ENCODE results near the gene SLC4A2. TPM values are rescaled to one million over a fixed set of nuclear protein-coding genes. Genes with fewer than 3 reads are reported as not detected.

The SLC4A2 gene
- total and polyA plus RNA-seq, 2 experiments from 2014 or later: 167 to 188 TPM

DNA sequence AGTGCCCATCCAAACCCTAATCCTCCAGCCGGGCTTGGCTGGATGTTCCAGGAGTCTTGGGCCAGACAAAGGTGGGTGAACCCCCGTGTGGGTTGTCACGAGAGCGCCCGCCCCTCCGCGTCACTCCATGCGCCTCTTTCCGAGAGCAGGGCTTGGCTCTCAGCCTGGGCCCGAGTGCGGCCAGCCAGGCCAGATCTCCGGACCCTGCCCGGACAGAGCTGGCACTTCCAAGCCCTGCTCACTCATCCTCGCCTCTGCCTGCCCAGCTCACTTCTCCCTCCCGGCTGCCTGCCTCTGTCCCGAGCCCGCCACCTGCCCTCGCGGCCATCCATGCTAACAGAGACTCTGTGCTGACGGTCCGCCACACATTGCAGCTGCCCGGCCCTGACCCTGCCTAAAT lies 61.5 kb downstream of the SLC4A2 start:
- DNase-seq (ENCODE audit: low spot score): no peak
- Histone ChIP-seq H3K9me3 (ENCODE audit: low read depth) (no peaks in the 10 kb centered on the region), H3K27me3 (no peaks in the 10 kb centered on the region), H3K79me2 (peaks cover 16% of the 10 kb centered on the region), H3K27ac (no peak overlapping the region), H3K4me2 (no peak overlapping the region), H3K4me3 (no peak overlapping the region), H3K4me1 (ENCODE audit: insufficient read depth) (peaks cover 6% of the 10 kb centered on the region), H3K9me2 (replicated peaks; ENCODE audit: insufficient read depth) (no peaks in the 10 kb centered on the region), H3K36me3 (replicated peaks; ENCODE audit: insufficient read depth, low read depth) (no peaks in the 10 kb centered on the region), H2AFZ (no peak overlapping the region), H4K20me1 (ENCODE audit: insufficient read depth, poor library complexity, severe bottlenecking) (peaks cover 44% of the 10 kb centered on the region)
- TF ChIP-seq EZH2phosphoT487 (IDR thresholded peaks at IDR 0.05; ENCODE audit: low read depth, severe bottlenecking, unreplicated experiment): no peak
- TF ChIP-seq EZH2 (IDR thresholded peaks at IDR 0.05; ENCODE audit: borderline replicate concordance): no peak
- 96% methylated on average over 21 of the region's 22 CpGs for WGBS (ENCODE audit: low lambda C conversion rate, missing lambda C conversion rate)

- peaks cover 44% of the 10 kb centered on the region for H4K20me1 ChIP-seq (ENCODE audit: insufficient read depth, poor library complexity, severe bottlenecking)
- H3K27ac ChIP-seq: no peak overlapping the region
- H3K4me2 ChIP-seq: no peak overlapping the region
- no peaks in the 10 kb centered on the region for H3K9me2 ChIP-seq (replicated peaks; ENCODE audit: insufficient read depth)
- WGBS (ENCODE audit: low lambda C conversion rate, missing lambda C conversion rate): 95% methylated on average over 28 of the region's 30 CpGs
- H3K27me3 ChIP-seq: no peaks in the 10 kb centered on the region
- TF ChIP-seq EZH2phosphoT487 (IDR thresholded peaks at IDR 0.05; ENCODE audit: low read depth, severe bottlenecking, unreplicated experiment) (no peak), CTCF (IDR thresholded peaks at IDR 0.05; ENCODE audit: poor library complexity) (no peak), EZH2 (IDR thresholded peaks at IDR 0.05; ENCODE audit: borderline replicate concordance) (no peak)
- H3K9me3 ChIP-seq (ENCODE audit: low read depth): no peaks in the 10 kb centered on the region
- no peak for DNase-seq (ENCODE audit: low spot score)
- H3K36me3 ChIP-seq (replicated peaks; ENCODE audit: insufficient read depth, low read depth): no peaks in the 10 kb centered on the region
- H3K4me3 ChIP-seq: no peak overlapping the region
- peaks cover 9% of the 10 kb centered on the region for H3K79me2 ChIP-seq
- peaks cover 6% of the 10 kb centered on the region for H3K4me1 ChIP-seq (ENCODE audit: insufficient read depth)
- H2AFZ ChIP-seq: no peak overlapping the region
These were observed 62.2 kb downstream of the SLC4A2 start for GRCh38 chr7:151121380-151122170.

DNA sequence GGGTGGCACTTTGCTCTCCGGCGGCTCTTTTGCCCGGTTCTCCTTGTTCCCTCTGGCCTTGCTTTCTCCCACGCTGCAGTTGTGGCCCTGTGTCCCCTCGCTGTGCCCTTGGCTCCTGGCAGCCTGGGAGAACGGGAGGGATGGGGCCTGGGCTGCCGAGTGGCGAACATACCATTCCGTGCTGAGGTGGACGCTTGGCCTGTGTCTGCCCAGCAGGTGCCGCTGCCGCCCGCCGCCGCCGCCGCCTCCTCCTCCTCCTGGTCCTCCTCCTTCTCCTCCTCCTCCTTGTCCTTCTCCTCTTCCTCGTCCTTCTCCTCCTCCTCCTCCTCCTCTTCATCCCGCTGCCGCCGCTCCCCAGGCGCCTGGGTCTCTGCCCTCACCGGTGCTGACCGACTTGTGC lies 62.9 kb downstream of the SLC4A2 start:
- H3K9me2 ChIP-seq (replicated peaks; ENCODE audit: insufficient read depth): no peaks in the 10 kb centered on the region
- no peak overlapping the region for H3K27ac ChIP-seq
- WGBS (ENCODE audit: low lambda C conversion rate, missing lambda C conversion rate): 91% methylated on average over 20 of the region's 24 CpGs
- no peak overlapping the region for H2AFZ ChIP-seq
- peaks cover 6% of the 10 kb centered on the region for H3K4me1 ChIP-seq (ENCODE audit: insufficient read depth)
- H3K4me3 ChIP-seq: no peak overlapping the region
- H3K4me2 ChIP-seq: no peak overlapping the region
- H3K79me2 ChIP-seq: peaks cover 4% of the 10 kb centered on the region
- H3K36me3 ChIP-seq (replicated peaks; ENCODE audit: insufficient read depth, low read depth): no peaks in the 10 kb centered on the region
- no peak for TF ChIP-seq CTCF (IDR thresholded peaks at IDR 0.05; ENCODE audit: poor library complexity)
- TF ChIP-seq EZH2phosphoT487 (IDR thresholded peaks at IDR 0.05; ENCODE audit: low read depth, severe bottlenecking, unreplicated experiment): no peak
- no peak for TF ChIP-seq EZH2 (IDR thresholded peaks at IDR 0.05; ENCODE audit: borderline replicate concordance)
- H3K9me3 ChIP-seq (ENCODE audit: low read depth): no peaks in the 10 kb centered on the region
- H4K20me1 ChIP-seq (ENCODE audit: insufficient read depth, poor library complexity, severe bottlenecking): peaks cover 43% of the 10 kb centered on the region
- DNase-seq (ENCODE audit: low spot score): no peak
- H3K27me3 ChIP-seq: no peaks in the 10 kb centered on the region

- H3K4me3 ChIP-seq: no peak overlapping the region
- WGBS (ENCODE audit: low lambda C conversion rate, missing lambda C conversion rate): 96% methylated on average over 14 of the region's 29 CpGs
These were observed 63.4 kb downstream of the SLC4A2 start for GRCh38 chr7:151122796-151123157.

More at GRCh38 chr7:151122796-151123157, 63.4 kb downstream of the SLC4A2 start:
- no peak for DNase-seq (ENCODE audit: low spot score)
- no peaks in the 10 kb centered on the region for H3K9me2 ChIP-seq (replicated peaks; ENCODE audit: insufficient read depth)
- peaks cover 6% of the 10 kb centered on the region for H3K4me1 ChIP-seq (ENCODE audit: insufficient read depth)
- H3K79me2 ChIP-seq: peaks cover 4% of the 10 kb centered on the region
- no peak overlapping the region for H2AFZ ChIP-seq
- H4K20me1 ChIP-seq (ENCODE audit: insufficient read depth, poor library complexity, severe bottlenecking): peaks cover 40% of the 10 kb centered on the region
- H3K4me2 ChIP-seq: no peak overlapping the region
- H3K9me3 ChIP-seq (ENCODE audit: low read depth): no peaks in the 10 kb centered on the region
- H3K27me3 ChIP-seq: no peaks in the 10 kb centered on the region
- TF ChIP-seq EZH2phosphoT487 (IDR thresholded peaks at IDR 0.05; ENCODE audit: low read depth, severe bottlenecking, unreplicated experiment): no peak
- TF ChIP-seq CTCF (IDR thresholded peaks at IDR 0.05; ENCODE audit: poor library complexity): no peak
- no peak for TF ChIP-seq EZH2 (IDR thresholded peaks at IDR 0.05; ENCODE audit: borderline replicate concordance)
- H3K27ac ChIP-seq: no peak overlapping the region
- no peaks in the 10 kb centered on the region for H3K36me3 ChIP-seq (replicated peaks; ENCODE audit: insufficient read depth, low read depth)

Measured in hepatocyte (in vitro differentiated cells).